ENCODE data around the gene UBE2B.
A peak's percentile ranks its signal among the peaks of the same experiment; 100 is the strongest.

UBE2B gene

GRCh38 chr5:134432677-134433359 lies 61.4 kb downstream of the UBE2B start:
- no peak for DNase-seq (ENCODE audit: low read depth in 1 of 2, low spot score in 1 of 2)
- TF ChIP-seq JUND (IDR thresholded peaks at IDR 0.05; ENCODE audit: low read depth): no peak
- in situ Hi-C loops (cut with HindIII; ENCODE audit: low pct_unique_long_range_greater_than_20kb, low sequenced_read_pairs): no loop called here

- no peak for DNase-seq (ENCODE audit: low read depth in 1 of 2, low spot score in 1 of 2)
- no peak for TF ChIP-seq JUND (IDR thresholded peaks at IDR 0.05; ENCODE audit: low read depth)
- in situ Hi-C loops (cut with HindIII; ENCODE audit: low pct_unique_long_range_greater_than_20kb, low sequenced_read_pairs): no loop called here
Measured at GRCh38 chr5:134435560-134435959, 64.2 kb downstream of the UBE2B start.

DNA sequence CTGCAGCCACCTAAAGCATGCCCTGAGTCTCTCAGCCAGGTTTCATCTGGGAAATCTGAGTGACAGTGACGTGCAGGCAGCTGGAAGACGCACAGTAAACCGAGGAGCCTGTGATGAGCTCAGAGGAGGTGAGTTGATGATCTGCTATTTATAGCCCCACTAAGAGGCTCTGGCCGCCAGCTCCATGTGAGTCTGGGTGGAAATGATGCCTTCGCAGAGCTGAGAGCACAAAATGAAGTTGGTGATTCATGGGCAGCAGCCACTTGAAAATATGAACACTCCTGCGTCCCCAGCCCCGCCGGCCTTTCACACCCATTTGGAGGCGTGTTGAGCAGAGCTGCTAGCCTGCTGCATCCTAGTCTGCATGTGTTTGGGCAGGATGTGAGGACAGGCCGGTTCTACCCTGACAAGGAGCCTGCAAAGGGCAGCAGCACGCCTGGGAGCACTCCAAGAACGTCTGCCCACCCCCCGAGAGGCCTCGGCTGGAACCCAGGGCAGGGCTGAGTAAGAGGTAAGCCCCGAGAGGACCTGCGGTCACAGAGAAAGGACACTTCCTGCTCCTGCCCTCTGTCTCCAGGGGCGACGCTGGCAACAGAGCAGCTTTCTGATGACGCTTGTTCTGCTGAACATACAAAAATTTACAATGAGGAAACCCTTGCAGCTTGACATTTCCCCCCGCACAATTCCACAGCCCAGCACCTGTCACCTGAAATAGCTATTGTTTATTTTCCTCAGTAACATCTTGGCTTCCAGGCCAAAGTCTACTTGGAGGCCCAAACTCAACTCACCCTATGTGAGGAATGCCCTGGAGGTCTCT lies 65.4 kb downstream of the UBE2B start:
- in situ Hi-C loops (cut with HindIII; ENCODE audit: low pct_unique_long_range_greater_than_20kb, low sequenced_read_pairs): no loop called here
- TF ChIP-seq JUND (IDR thresholded peaks at IDR 0.05; ENCODE audit: low read depth): no peak
- peak in 1 of 2 experiments; percentile 93 for DNase-seq (ENCODE audit: low read depth in 1 of 2, low spot score in 1 of 2)

- TF ChIP-seq JUND (IDR thresholded peaks at IDR 0.05; ENCODE audit: low read depth): no peak
- in situ Hi-C loops (cut with HindIII; ENCODE audit: low pct_unique_long_range_greater_than_20kb, low sequenced_read_pairs): no loop called here
- no peak for DNase-seq (ENCODE audit: low read depth in 1 of 2, low spot score in 1 of 2)
Measured at GRCh38 chr5:134437340-134437846, 66.0 kb downstream of the UBE2B start.

- TF ChIP-seq JUND (IDR thresholded peaks at IDR 0.05; ENCODE audit: low read depth): no peak
- in situ Hi-C loops (cut with HindIII; ENCODE audit: low pct_unique_long_range_greater_than_20kb, low sequenced_read_pairs): no loop called here
- no peak for DNase-seq (ENCODE audit: low read depth in 1 of 2, low spot score in 1 of 2)
Measured at GRCh38 chr5:134437847-134438581, 66.6 kb downstream of the UBE2B start.

DNA sequence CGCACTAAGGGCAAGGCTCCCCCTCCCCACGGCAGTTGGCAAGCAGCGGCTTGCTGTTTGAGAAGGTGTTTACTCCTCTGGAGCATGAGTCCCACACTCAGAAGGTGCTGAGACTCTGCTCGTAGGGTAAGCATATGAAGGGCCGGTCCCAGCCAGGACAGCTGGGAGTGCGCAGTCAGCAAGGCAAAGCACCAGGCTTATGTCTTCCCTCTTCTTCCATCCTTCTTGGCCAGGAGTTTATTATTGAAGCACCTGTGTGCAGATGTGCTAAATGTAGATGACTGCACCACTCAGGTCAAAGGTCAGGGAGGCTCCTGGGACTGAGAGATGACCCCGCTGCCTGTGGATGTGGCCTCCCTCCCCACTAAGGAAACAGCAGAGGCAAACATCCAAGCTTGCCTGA lies 67.4 kb downstream of the UBE2B start:
- TF ChIP-seq JUND (IDR thresholded peaks at IDR 0.05; ENCODE audit: low read depth): no peak
- no peak for DNase-seq (ENCODE audit: low read depth in 1 of 2, low spot score in 1 of 2)
- in situ Hi-C loops (cut with HindIII; ENCODE audit: low pct_unique_long_range_greater_than_20kb, low sequenced_read_pairs): no loop called here

GRCh38 chr5:134439210-134439654 lies 67.9 kb downstream of the UBE2B start:
- no peak for TF ChIP-seq JUND (IDR thresholded peaks at IDR 0.05; ENCODE audit: low read depth)
- in situ Hi-C loops (cut with HindIII; ENCODE audit: low pct_unique_long_range_greater_than_20kb, low sequenced_read_pairs): no loop called here
- DNase-seq (ENCODE audit: low read depth in 1 of 2, low spot score in 1 of 2): peak in 1 of 2 experiments; percentile 97

- no peak for DNase-seq (ENCODE audit: low read depth in 1 of 2, low spot score in 1 of 2)
- in situ Hi-C loops (cut with HindIII; ENCODE audit: low pct_unique_long_range_greater_than_20kb, low sequenced_read_pairs): no loop called here
- TF ChIP-seq JUND (IDR thresholded peaks at IDR 0.05; ENCODE audit: low read depth): no peak
Measured at GRCh38 chr5:134440201-134440755, 68.9 kb downstream of the UBE2B start.
